ENCODE data around the gene MMUT.

DNA sequence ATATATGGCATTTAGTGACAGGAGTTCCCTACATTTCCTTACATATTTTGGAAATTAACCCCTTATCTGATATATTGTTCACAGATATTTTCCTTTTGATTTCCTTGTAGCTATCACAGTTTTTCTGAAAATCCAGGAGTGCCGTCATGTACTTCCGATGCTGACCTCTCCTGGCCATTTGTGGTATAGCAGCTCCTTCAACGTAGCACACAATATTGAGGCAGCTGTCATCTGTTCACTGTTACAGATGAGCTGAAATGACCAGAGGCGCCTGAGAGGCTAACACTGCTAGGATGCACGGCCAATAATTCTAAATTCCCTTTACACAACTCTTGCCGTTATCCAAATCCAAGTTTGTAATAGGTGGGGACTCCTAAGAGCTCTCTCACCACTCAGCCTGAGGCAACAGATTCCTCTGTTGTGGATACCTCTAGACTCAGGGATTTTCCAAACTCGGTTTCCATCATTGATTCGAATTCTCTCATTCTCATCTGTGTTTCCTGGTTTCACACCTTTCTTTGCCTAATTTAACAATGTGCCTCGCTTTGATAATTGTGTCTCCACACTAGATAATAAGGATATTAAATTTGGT, 53.0 kb downstream of the MMUT start:
- TF ChIP-seq POLR2A (IDR thresholded peaks at IDR 0.05; ENCODE audit: extremely low read depth, insufficient read length) (no peak), MYC (IDR thresholded peaks at IDR 0.05; ENCODE audit: low read depth, low read length) (no peak)
- TF ChIP-seq, protein P1, sequence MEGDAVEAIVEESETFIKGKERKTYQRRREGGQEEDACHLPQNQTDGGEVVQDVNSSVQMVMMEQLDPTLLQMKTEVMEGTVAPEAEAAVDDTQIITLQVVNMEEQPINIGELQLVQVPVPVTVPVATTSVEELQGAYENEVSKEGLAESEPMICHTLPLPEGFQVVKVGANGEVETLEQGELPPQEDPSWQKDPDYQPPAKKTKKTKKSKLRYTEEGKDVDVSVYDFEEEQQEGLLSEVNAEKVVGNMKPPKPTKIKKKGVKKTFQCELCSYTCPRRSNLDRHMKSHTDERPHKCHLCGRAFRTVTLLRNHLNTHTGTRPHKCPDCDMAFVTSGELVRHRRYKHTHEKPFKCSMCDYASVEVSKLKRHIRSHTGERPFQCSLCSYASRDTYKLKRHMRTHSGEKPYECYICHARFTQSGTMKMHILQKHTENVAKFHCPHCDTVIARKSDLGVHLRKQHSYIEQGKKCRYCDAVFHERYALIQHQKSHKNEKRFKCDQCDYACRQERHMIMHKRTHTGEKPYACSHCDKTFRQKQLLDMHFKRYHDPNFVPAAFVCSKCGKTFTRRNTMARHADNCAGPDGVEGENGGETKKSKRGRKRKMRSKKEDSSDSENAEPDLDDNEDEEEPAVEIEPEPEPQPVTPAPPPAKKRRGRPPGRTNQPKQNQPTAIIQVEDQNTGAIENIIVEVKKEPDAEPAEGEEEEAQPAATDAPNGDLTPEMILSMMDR (IDR thresholded peaks at IDR 0.05; ENCODE audit: low read depth, low read length), result peak; percentile 95
- TF ChIP-seq, protein P2, sequence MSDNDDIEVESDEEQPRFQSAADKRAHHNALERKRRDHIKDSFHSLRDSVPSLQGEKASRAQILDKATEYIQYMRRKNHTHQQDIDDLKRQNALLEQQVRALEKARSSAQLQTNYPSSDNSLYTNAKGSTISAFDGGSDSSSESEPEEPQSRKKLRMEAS (IDR thresholded peaks at IDR 0.05; ENCODE audit: low read depth, low read length), result no peak

Data from NB4 (cell line).